Stomach smooth muscle (tissue), 2 donors: ENCODE results near the gene MUC6.

Experiments used
- H3K27ac ChIP-seq: one replicate; pipeline ENCODE4 v1.7.0; 2013; ENCODE audit warnings: mild to moderate bottlenecking, low read length, inconsistent platforms
- H3K27me3 ChIP-seq, 2 donors: one replicate each; pipeline ENCODE4 v1.7.0; 2013; ENCODE audit warnings: low read length in 2 of 2; ENCODE audit not compliant: insufficient read depth in 2 of 2, control insufficient read depth in 1 of 2
- H3K36me3 ChIP-seq, 2 donors: one replicate each; pipeline ENCODE4 v1.7.0; 2013; ENCODE audit warnings: low read length in 2 of 2; ENCODE audit not compliant: control insufficient read depth in 2 of 2, insufficient read depth in 2 of 2
- H3K4me1 ChIP-seq: one replicate; pipeline ENCODE4 v1.7.0; 2013; ENCODE audit warnings: low read length; ENCODE audit not compliant: control insufficient read depth, insufficient read depth
- H3K4me3 ChIP-seq, 2 donors: one replicate each; pipeline ENCODE4 v1.7.0; 2013; ENCODE audit warnings: low read length in 2 of 2
- H3K9ac ChIP-seq, 2 donors: one replicate each; pipeline ENCODE4 v1.7.0; 2013; ENCODE audit warnings: low read length in 2 of 2, mild to moderate bottlenecking in 1 of 2
- H3K9me3 ChIP-seq, 2 donors: one replicate each; pipeline ENCODE4 v1.7.0; 2013; ENCODE audit warnings: low read length in 2 of 2; ENCODE audit not compliant: control insufficient read depth in 2 of 2
- donor health status: healthy.
- donor health status: Pancreatic carcinoma.

MUC6 gene

DNA sequence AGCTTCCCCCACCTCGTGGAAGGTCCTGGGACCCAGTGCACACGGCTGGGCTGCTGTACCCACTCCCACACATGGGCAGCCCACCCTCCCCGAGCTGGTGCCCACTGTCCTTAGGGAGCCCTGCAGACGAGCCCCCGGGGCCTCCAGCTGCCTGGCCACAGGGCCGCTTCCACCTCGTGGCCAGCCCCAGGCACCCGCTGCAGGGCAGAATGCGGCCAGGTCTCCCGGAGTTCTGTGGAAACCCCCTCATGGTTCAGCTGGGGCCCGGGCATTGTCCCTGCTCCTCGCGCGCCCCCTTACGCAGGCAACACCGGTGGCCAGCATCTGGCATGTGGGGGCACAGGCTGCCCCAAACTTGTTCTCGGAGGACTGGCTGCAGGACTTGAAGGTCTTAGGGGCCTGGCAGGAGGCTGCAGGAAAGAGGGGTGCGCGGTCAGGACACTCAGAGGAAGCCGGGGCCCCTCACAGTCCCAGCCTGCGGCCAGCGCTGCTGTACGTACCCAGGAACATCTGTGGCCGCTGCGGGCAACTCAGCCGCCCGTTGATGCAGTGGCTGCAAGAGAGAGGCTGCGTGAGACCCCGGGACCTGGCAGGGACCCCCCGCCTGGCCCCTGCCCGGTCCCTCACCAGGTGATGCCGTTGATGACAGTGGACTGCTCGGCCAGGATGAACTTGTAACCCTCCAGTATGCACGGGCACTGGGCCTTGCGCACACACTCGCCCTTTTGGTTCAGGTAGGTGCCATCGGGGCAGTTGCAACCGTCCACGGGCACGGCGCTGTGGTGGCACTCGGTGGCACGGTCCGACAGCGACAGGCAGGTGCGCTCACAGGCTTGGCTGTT lies 9.7 kb downstream of the MUC6 start:
- no peaks in the 10 kb centered on the region for H3K4me1 ChIP-seq
- peaks cover 0 to 2% of the 10 kb centered on the region in 2 donors for H3K36me3 ChIP-seq
- H3K4me3 ChIP-seq: no peak overlapping the region
- no peaks in the 10 kb centered on the region for H3K9me3 ChIP-seq
- H3K27ac ChIP-seq: no peak overlapping the region
- H3K9ac ChIP-seq: no peak overlapping the region
- no peaks in the 10 kb centered on the region for H3K27me3 ChIP-seq

DNA sequence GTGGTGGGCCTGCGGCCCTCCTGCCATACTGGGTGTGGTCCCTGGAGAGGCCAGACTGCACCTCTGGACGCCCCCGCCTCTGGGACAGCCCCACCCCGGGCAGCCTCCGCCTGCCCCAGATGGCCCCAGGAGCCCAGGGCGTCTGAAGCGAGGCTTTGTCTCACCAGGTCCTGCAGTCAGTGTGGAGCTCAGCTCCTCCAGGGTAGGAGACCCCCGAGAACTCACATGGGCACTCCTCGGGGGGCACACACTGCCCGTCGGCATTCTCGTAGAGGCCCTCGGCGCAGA lies 10.4 kb downstream of the MUC6 start:
- H3K27ac ChIP-seq: no peak overlapping the region
- peaks cover 0 to 2% of the 10 kb centered on the region in 2 donors for H3K36me3 ChIP-seq
- H3K4me3 ChIP-seq: no peak overlapping the region
- H3K4me1 ChIP-seq: no peaks in the 10 kb centered on the region
- no peaks in the 10 kb centered on the region for H3K9me3 ChIP-seq
- no peak overlapping the region for H3K9ac ChIP-seq
- no peaks in the 10 kb centered on the region for H3K27me3 ChIP-seq

DNA sequence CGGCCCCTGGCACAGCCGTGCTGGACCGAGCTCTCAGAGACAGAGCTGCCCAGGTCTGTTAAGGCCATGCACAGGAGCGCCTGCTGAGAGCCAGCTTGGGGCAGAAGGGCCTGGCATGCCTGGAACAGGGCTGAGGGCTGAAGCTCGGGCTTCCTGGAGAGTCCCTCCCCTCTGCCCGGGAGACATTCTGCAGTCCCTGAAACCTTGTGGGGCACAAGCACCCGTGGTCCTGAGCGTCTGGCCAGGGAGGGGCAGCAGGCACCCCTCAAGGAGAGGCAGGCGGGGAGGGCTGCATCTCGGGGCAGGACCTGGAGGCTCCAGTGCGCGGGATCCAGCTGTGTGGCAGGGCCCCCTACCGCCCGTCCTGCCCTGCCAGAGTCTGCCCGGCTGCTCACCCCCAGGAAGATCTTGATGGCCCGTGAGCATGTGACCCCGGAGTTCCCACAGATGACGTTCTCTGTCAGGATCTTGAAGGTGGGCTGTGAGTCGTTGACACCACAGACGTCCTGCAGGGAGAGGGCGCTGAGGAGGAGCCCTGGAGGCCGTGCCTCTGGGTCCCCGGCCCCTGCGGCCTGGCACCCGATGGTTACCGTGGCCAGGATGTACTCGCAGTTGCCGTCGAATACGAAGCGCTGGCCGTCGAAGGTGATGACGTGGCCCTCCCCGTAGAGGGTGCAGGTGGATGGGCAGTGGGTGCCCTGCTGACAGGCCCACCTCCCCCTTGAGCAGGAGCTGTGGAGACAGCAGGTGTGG lies 10.9 kb downstream of the MUC6 start:
- Histone ChIP-seq H3K27me3 (no peaks in the 10 kb centered on the region), H3K9me3 (no peaks in the 10 kb centered on the region), H3K27ac (no peak overlapping the region), H3K4me3 (no peak overlapping the region), H3K4me1 (no peaks in the 10 kb centered on the region), H3K36me3 (peaks cover 0 to 2% of the 10 kb centered on the region in 2 donors), H3K9ac (no peak overlapping the region)

DNA sequence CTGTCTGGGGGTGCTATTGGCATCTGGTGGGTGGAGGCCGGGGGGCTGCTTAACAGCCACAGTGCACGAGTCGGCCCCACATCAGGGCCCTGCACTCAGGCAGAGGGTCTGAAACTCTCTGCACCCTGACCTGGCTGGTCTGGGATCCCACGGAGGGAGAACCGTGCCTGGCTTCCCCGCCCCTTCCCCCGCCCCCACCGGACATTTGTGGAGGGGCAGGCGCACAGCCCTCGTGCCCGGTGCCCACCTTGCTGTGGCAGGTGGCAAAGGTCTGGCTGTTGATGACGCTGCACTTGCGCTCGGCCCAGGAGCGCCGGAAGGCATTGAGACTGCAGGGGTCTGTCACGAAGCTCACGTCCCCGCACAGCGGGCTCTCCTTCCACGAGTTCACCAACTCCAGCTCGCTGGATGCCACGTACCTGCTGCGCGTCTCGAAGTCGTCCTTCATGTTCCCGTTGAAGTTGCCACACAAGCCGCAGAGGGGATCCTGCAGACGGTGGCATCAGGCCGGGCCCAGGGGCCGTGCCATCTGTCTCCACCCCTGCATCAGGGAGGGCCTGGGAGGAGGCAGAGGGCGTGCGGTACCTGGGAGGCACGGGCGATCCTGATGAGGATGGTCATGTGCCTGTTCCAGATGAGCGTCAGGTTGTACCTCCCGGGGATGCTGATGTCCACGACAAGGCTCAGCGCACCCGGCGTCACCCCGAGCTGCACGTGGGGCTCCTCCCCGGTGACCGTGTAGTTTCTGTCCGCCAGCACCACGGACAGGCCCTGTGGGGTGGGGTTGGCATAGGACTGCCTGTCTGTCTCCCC lies 11.7 kb downstream of the MUC6 start:
- H3K9ac ChIP-seq: no peak overlapping the region
- H3K27ac ChIP-seq: no peak overlapping the region
- H3K4me1 ChIP-seq: no peaks in the 10 kb centered on the region
- H3K27me3 ChIP-seq: no peaks in the 10 kb centered on the region
- H3K4me3 ChIP-seq: no peak overlapping the region
- no peaks in the 10 kb centered on the region for H3K9me3 ChIP-seq
- H3K36me3 ChIP-seq: peaks cover 0 to 2% of the 10 kb centered on the region in 2 donors

DNA sequence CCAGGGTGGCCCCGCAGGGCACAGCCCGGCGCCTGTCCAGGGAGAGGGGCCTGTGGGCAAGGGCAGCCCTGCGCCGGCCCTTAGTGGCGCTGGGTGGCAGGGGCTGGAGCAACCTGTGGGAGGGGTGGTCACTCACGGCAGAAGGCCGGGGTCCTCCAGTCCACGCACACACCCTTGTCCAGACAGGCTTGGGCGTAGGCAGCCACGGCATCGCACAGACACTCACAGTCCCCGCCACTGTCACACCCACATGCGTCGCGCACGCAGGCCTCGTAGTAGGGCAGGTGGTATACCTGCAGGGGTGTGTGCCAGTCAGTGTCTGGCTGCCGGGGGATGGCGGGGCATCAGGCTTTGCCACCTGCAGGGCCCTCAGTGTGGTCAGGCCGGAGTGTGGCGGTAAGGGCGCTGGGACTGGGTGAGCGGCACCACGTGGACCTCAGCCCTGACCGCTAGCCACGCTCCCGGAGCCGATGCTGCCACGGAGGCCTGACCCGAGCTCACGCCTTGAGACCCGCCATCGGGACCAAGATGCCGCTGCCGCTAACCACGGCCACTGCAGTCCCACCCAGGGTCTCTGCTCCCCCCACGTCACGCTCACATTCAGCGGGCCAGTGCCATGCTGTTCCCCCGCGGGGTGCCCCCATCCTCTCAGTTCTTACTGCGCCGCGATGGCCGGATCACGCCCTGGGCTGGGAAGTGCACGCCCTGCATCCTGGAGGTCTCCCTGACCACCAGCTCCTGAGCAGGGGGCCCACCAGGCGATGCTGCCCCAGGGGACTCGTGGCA lies 12.5 kb downstream of the MUC6 start:
- Histone ChIP-seq H3K9ac (no peak overlapping the region), H3K27me3 (no peaks in the 10 kb centered on the region), H3K36me3 (peaks cover 0 to 2% of the 10 kb centered on the region in 2 donors), H3K4me3 (no peak overlapping the region), H3K9me3 (no peaks in the 10 kb centered on the region), H3K27ac (no peak overlapping the region), H3K4me1 (no peaks in the 10 kb centered on the region)

DNA sequence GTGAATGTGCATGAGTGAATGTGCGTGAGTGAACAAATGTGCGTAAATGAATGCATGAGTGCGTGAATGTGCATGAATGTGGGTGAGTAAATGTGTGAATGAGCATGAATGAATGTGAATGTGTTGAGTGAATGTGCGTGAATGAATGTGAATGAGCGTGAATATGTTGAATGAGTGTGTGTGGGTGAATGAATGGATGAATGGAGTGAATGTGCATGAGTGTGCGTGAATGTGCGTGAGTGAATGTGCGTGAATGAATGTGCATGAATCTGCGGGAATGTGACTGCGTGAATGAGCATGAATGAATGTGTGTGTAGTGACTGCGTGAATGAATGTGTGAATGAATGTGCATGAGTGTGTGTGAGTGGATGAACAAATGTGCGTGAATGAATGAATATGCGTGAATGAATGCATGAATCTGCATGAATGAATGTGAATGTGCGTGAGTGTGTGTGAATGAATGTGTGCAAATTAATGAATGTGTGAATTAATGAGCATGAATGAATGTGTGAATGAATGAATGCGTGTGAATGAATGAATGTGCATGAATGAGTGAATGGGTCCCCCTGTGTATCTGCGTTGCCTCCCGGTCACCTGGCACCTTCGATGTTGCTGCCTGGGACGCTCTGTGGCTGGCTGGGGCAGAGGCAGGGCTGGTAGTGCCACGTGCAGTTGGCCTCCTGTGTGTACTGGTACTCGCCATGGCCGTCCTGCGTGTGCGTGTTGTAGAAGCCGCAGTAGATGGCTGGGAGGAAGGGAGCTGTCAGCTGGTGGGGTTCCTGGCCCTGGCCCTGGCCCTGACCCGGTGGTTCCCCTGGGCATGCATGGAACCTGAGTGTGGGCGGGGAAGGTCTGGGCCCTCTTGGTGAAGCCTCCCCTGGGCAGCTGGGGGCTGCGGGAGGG lies 13.4 kb downstream of the MUC6 start:
- Histone ChIP-seq H3K27ac (no peak overlapping the region), H3K27me3 (no peaks in the 10 kb centered on the region), H3K9me3 (no peaks in the 10 kb centered on the region), H3K9ac (no peak overlapping the region), H3K4me3 (no peak overlapping the region), H3K36me3 (peaks cover 0 to 2% of the 10 kb centered on the region in 2 donors), H3K4me1 (no peaks in the 10 kb centered on the region)

DNA sequence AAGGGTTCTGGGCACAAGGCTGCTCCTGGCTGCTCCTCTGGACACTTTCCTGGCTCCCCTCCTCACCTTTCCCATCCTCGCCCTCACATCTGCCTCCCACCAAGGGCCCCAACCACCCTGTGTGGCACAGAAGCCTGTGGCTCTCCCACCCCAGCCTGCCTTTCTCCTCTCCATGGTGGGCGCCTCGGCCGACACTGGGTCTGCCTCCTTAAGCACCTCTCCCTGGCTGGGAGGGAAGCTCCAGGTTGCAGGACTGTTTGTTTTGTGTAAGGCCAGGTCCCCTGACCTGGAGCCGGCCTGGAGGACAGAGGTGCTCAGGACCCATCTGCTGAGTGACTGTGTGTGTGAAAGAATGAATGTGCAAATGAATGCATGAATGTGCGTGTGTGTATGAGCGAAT lies 14.1 kb downstream of the MUC6 start:
- Histone ChIP-seq H3K36me3 (peaks cover 0 to 4% of the 10 kb centered on the region in 2 donors), H3K9ac (no peak overlapping the region), H3K27me3 (no peaks in the 10 kb centered on the region), H3K9me3 (no peaks in the 10 kb centered on the region), H3K4me1 (peaks cover 3% of the 10 kb centered on the region), H3K4me3 (no peak overlapping the region), H3K27ac (no peak overlapping the region)

DNA sequence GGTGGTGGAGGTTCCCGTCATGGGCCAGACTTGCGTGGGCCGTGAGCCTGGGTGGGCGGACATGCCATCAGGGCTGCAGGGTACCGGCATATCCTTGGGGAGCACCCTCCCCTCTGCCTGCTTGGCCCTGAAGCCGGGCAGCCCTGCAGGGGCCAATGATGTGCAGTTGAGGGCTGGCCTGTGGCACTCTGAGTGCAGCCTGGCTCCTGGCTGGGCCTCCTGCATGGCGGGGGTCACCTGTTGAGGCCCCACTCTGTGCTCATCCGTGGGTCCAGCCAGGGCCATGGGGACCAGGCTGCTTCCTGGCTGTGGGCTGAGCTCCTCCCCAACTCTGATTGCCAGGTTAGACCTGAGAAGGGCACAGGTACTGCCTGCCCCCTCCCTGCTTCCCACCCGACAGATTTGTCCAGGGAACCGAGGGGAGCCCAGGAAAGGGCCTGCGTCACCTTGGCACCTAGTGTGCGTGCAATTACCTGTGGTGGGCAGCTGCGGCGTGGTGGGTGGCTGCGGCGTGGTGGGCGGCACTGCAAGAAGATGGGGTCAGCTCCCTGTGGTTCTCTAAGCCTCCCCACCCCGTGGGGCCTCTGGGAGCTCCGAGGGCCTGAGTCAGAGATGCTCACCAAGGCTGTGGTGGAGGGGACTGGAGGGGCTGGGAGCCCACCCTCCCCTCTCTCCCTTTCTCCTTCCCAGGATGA lies 16.2 kb downstream of the MUC6 start:
- Histone ChIP-seq H3K36me3 (peaks cover 0 to 4% of the 10 kb centered on the region in 2 donors), H3K27ac (no peak overlapping the region), H3K4me1 (peaks cover 4% of the 10 kb centered on the region), H3K4me3 (no peak overlapping the region), H3K9me3 (no peaks in the 10 kb centered on the region), H3K9ac (no peak overlapping the region), H3K27me3 (no peaks in the 10 kb centered on the region)

DNA sequence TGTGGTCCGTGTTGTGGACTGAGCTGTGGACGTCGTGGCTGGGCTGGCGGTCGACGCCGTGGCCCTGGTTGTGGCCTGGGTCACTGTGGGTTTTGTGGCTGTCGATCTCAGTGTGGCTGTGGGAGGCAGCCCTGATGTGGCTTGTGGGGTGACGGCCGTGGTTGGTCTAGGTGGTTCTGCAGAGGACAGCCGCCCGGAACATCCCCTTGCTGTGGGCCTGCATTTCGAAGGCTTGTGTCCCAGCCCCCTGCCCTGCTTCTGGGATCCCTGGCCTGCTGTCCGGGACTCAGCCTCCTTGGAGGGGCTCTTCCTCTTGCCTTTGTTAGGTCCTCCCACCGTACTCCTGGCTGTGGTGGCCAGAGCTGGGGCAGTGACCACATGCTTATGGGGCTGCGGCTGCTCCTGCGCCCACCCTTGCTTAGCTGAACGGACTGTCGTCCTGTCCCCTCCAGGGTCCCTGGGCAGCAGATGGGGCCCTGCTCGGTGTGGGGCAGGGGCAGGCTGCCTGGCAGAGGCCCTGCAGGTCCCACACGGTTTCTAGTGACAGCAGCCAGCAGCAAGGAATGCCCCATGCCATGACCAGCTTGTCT lies 17.1 kb downstream of the MUC6 start:
- Histone ChIP-seq H3K9ac (no peak overlapping the region), H3K4me1 (peaks cover 4% of the 10 kb centered on the region), H3K9me3 (no peaks in the 10 kb centered on the region), H3K27ac (no peak overlapping the region), H3K36me3 (peaks cover 0 to 4% of the 10 kb centered on the region in 2 donors), H3K27me3 (no peaks in the 10 kb centered on the region), H3K4me3 (no peak overlapping the region)
